ENCODE results near the gene SRMS. TPM values are rescaled to one million over a fixed set of nuclear protein-coding genes. Genes with fewer than 3 reads are reported as not detected.
A peak's percentile ranks its signal among the peaks of the same experiment; 100 is the strongest.

The SRMS gene
- total and polyA plus RNA-seq, 2 of the 13 experiments (the other 11 are each of a cell fraction or from before 2014, with no cell fraction given) = not detected

GRCh38 chr20:63572788-63573646 lies 25.5 kb upstream of the SRMS start (continued):
- TF ChIP-seq HIC2 (CRISPR knock-in tag; IDR thresholded peaks at IDR 0.05; ENCODE audit: low read depth) = peak; percentile 87
- no peak for TF ChIP-seq ZNF207 (IDR thresholded peaks at IDR 0.05; ENCODE audit: borderline replicate concordance)
- no peak; the same call in 1 of the 2 replicates for TF ChIP-seq ZNF574 (CRISPR knock-in tag; IDR thresholded peaks at IDR 0.05)
- 0 out of 2 replicates have a peak, but pooled peaks have one; percentile 62 for TF ChIP-seq PAWR (CRISPR knock-in tag; IDR thresholded peaks at IDR 0.05; ENCODE audit: borderline replicate concordance)
- TF ChIP-seq TEF (CRISPR knock-in tag; IDR thresholded peaks at IDR 0.05) = no peak
- TF ChIP-seq JARID2 (CRISPR knock-in tag; IDR thresholded peaks at IDR 0.05; ENCODE audit: insufficient replicate concordance) = no peak
- TF ChIP-seq MAZ (IDR thresholded peaks at IDR 0.05; ENCODE audit: borderline replicate concordance, low read depth, low read length) = peak; percentile 32; the same call in 1 of the 2 replicates
- TF ChIP-seq MAZ (CRISPR knock-in tag; IDR thresholded peaks at IDR 0.05; ENCODE audit: low read depth) = peak; percentile 44; the same call in 1 of the 2 replicates
- TF ChIP-seq CEBPZ (IDR thresholded peaks at IDR 0.05; ENCODE audit: low read length) = no peak
- TF ChIP-seq TGIF2 (CRISPR knock-in tag; IDR thresholded peaks at IDR 0.05) = no peak
- TF ChIP-seq KDM5B (CRISPR knock-in tag; IDR thresholded peaks at IDR 0.05; ENCODE audit: borderline replicate concordance) = peak; percentile 83; the same call in 1 of the 2 replicates
- TF ChIP-seq SALL1 (CRISPR knock-in tag; IDR thresholded peaks at IDR 0.05) = peak; percentile 6; the same call in 1 of the 2 replicates
- no peak for TF ChIP-seq ZNF605 (CRISPR knock-in tag; IDR thresholded peaks at IDR 0.05)
- TF ChIP-seq HMGXB4 (CRISPR knock-in tag; IDR thresholded peaks at IDR 0.05; ENCODE audit: borderline replicate concordance in 1 of 2, low read depth in 1 of 2) = peak in 1 of 2 experiments; percentile 36; a peak in 1 of 4 replicates
- TF ChIP-seq ZNF180 (CRISPR knock-in tag; IDR thresholded peaks at IDR 0.05; ENCODE audit: borderline replicate concordance, low read depth) = 0 out of 2 replicates have a peak, but pooled peaks have one; percentile 62
- no peak for TF ChIP-seq ZNF724P (CRISPR knock-in tag; IDR thresholded peaks at IDR 0.05; ENCODE audit: borderline replicate concordance)
